Loucy (cell line): Measurements from ENCODE around the gene SLC22A1.

Experiments used
- CTCF ChIP-seq: fragments of 200-600 bp; sonication (generic); conservative IDR thresholded peaks from 2 replicates; pipeline ENCODE4 v1.5.1; 2014; ENCODE audit warnings: mild to moderate bottlenecking, antibody characterized with exemption, low read length
- EZH2phosphoT487 ChIP-seq: fragments of 200-600 bp; IDR thresholded peaks from 2 replicates; pipeline ENCODE4 v1.6.1; 2018; ENCODE audit warnings: antibody characterized with exemption, mild to moderate bottlenecking, moderate library complexity, borderline replicate concordance

GRCh38 chr6:160190973-160191372 is 69.4 kb downstream of the SLC22A1 start:
- TF ChIP-seq CTCF, result no peak
- no peak for TF ChIP-seq EZH2phosphoT487
